Measurements from ENCODE around the gene ZNF774.

ZNF774 gene

GRCh38 chr15:90318591-90318990 lies 33.5 kb upstream of the ZNF774 start (continued):
- TF ChIP-seq ZNF280D (tag by site-specific recombination; IDR thresholded peaks at IDR 0.05), result no peak
- no peak for TF ChIP-seq OSR2 (tag by site-specific recombination; IDR thresholded peaks at IDR 0.05)
- no peak for TF ChIP-seq ZNF623 (tag by site-specific recombination; IDR thresholded peaks at IDR 0.05)
- TF ChIP-seq CTCF (tag by site-specific recombination; IDR thresholded peaks at IDR 0.05), result no peak
- no peak for TF ChIP-seq ZNF416 (tag by site-specific recombination; IDR thresholded peaks at IDR 0.05)
- no peak for TF ChIP-seq ZNF692 (tag by site-specific recombination; IDR thresholded peaks at IDR 0.05)

GRCh38 chr15:90320062-90320884 lies 31.8 kb upstream of the ZNF774 start:
- no peaks in the 10 kb centered on the region; a peak in 1 of 3 replicates for H3K36me3 ChIP-seq (ENCODE audit: control insufficient read depth in 2 of 2, insufficient read depth in 1 of 2, low read length in 2 of 2)
- no peaks in the 10 kb centered on the region for H3K9me3 ChIP-seq (ENCODE audit: control insufficient read depth, insufficient read depth, low read depth, low read length)
- H3K4me1 ChIP-seq (ENCODE audit: control insufficient read depth, insufficient read depth, low read length), result peaks cover 12% of the 10 kb centered on the region; the same call in 1 of the 2 replicates
- POLR2A ChIA-PET, result interaction anchor here (0.9 to 1.3 kb wide), 3 partner anchors 18 to 192 kb away, joined by 3 to 4 read pairs (median 4); partner anchors contain the start of gene IQGAP1
- H3K27ac ChIP-seq (ENCODE audit: extremely low read depth, low read depth, low read length), result no peak overlapping the region
- CTCF ChIA-PET, result interaction anchor here (0.5 to 6.7 kb wide), 103 partner anchors 10 to 1356 kb away, joined by 3 to 225 read pairs (median 4); partner anchors contain the start of genes HDDC3 and ZNF774
- H3K4me3 ChIP-seq (ENCODE audit: low read depth, low read length), result no peak overlapping the region; the same call in 1 of the 2 replicates
- TF ChIP-seq ZEB2 (tag by site-specific recombination; IDR thresholded peaks at IDR 0.05) (0 out of 2 replicates have a peak, but pooled peaks have one; percentile 28), ZNF692 (tag by site-specific recombination; IDR thresholded peaks at IDR 0.05) (peak; percentile 23; the same call in 1 of the 2 replicates), ZNF394 (tag by site-specific recombination; IDR thresholded peaks at IDR 0.05; ENCODE audit: borderline replicate concordance) (peak; percentile 74), ZNF776 (tag by site-specific recombination; IDR thresholded peaks at IDR 0.05; ENCODE audit: borderline replicate concordance) (no peak), ZBTB17 (tag by site-specific recombination; IDR thresholded peaks at IDR 0.05) (peak; percentile 60; the same call in 1 of the 2 replicates), ZNF549 (tag by site-specific recombination; IDR thresholded peaks at IDR 0.05) (no peak), ZNF2 (tag by site-specific recombination; IDR thresholded peaks at IDR 0.05) (peak; percentile 57; the same call in 1 of the 2 replicates), IKZF3 (tag by site-specific recombination; IDR thresholded peaks at IDR 0.05) (peak; percentile 64), ZNF211 (tag by site-specific recombination; IDR thresholded peaks at IDR 0.05; ENCODE audit: low read depth) (no peak), ZBTB20 (tag by site-specific recombination; IDR thresholded peaks at IDR 0.05) (peak; percentile 81), ZBTB26 (tag by site-specific recombination; optimal IDR thresholded peaks at IDR 0.05) (peak; percentile 43), ZBTB7A (tag by site-specific recombination; IDR thresholded peaks at IDR 0.05; ENCODE audit: low read depth) (no peak), PRDM10 (tag by site-specific recombination; IDR thresholded peaks at IDR 0.05) (peak; percentile 17; the same call in 1 of the 2 replicates), ZNF501 (tag by site-specific recombination; IDR thresholded peaks at IDR 0.05) (peak; percentile 30; the same call in 1 of the 2 replicates), ZBTB48 (tag by site-specific recombination; IDR thresholded peaks at IDR 0.05) (peak; percentile 58), SP7 (tag by site-specific recombination; IDR thresholded peaks at IDR 0.05) (peak; percentile 64; the same call in 1 of the 2 replicates)
